Esophagus muscularis mucosa (tissue), 4 donors: Measurements from ENCODE around the gene GRAMD2B.

Experiments
- EP300 ChIP-seq: sonication (generic); formaldehyde crosslinking; IDR thresholded peaks from one replicate; pipeline ENCODE4 v1.6.1; 2017; ENCODE audit warnings: antibody characterized with exemption
- POLR2AphosphoS5 ChIP-seq, 2 donors: sonication (generic); formaldehyde crosslinking; IDR thresholded peaks; one replicate each; pipeline ENCODE4 v1.6.1; 2017; ENCODE audit warnings: antibody characterized with exemption in 2 of 2
- TF ChIP-seq, protein P1 (sequence below), 3 experiments: fragments of 200-600 bp in 2 of 3; fragments of 450-650 bp in 1 of 3; sonication (generic) in 2 of 3; IDR thresholded peaks; one replicate each; pipeline ENCODE4 v1.5.1; 2017 to 2019; ENCODE audit warnings: antibody characterized with exemption in 3 of 3, mild to moderate bottlenecking in 2 of 3, moderate library complexity in 1 of 3

DNA sequence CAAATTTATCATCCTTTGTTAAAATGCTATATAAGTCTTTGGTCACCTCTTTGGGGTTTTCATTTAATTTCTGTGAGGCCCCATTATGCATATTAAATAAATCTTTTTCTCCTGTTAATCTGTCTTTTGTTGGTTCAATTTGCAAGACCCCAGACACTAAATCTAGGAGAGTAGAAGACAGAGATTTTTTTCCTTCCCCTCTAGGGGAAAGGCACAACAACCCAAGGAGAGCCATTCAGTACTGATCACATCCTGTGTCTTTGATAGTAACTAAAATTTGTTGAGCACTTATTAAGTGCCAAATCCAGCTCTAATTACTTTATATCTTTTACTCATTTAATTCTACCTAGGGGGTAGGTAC, 97.4 kb downstream of the GRAMD2B start:
- TF ChIP-seq EP300 (no peak), POLR2AphosphoS5 (IDR thresholded peaks at IDR 0.05) (no peak)
- TF ChIP-seq, protein P1, sequence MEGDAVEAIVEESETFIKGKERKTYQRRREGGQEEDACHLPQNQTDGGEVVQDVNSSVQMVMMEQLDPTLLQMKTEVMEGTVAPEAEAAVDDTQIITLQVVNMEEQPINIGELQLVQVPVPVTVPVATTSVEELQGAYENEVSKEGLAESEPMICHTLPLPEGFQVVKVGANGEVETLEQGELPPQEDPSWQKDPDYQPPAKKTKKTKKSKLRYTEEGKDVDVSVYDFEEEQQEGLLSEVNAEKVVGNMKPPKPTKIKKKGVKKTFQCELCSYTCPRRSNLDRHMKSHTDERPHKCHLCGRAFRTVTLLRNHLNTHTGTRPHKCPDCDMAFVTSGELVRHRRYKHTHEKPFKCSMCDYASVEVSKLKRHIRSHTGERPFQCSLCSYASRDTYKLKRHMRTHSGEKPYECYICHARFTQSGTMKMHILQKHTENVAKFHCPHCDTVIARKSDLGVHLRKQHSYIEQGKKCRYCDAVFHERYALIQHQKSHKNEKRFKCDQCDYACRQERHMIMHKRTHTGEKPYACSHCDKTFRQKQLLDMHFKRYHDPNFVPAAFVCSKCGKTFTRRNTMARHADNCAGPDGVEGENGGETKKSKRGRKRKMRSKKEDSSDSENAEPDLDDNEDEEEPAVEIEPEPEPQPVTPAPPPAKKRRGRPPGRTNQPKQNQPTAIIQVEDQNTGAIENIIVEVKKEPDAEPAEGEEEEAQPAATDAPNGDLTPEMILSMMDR (IDR thresholded peaks at IDR 0.05) = no peak
